Calu3 (cell line): ENCODE results near the gene GSG1. TPM values are rescaled to one million over a fixed set of nuclear protein-coding genes. Genes with fewer than 3 reads are reported as not detected.

Experiments used
- BruUV-seq: library from RNA; stranded (reverse); fragments of 400-500 nt; replicated peaks from 2 replicates; lab custom pipeline; 2021; lab: Mats Ljungman, UMichigan
- CTCF ChIA-PET: fragments of 300-600 bp; sonication (Branson Sonifier 250); formaldehyde crosslinking; loops from one replicate; lab custom pipeline; 2022; ENCODE audit warnings: antibody characterized with exemption; lab: Charles Lee
- DNase-seq: peaks from one replicate; pipeline ENCODE4 v3.0.0; 2022
- H3K27ac Mint-ChIP-seq: one replicate; pipeline ENCODE4 v1.8.0; 2022; ENCODE audit warnings: mixed read lengths; ENCODE audit not compliant: unreplicated experiment
- H3K27me3 Mint-ChIP-seq: one replicate; pipeline ENCODE4 v1.8.0; 2022; ENCODE audit warnings: mixed read lengths; ENCODE audit not compliant: unreplicated experiment
- H3K36me3 Mint-ChIP-seq: one replicate; pipeline ENCODE4 v1.8.0; 2022; ENCODE audit warnings: mild to moderate bottlenecking, moderate library complexity, mixed read lengths; ENCODE audit not compliant: insufficient read depth, unreplicated experiment
- H3K4me1 Mint-ChIP-seq: one replicate; pipeline ENCODE4 v1.8.0; 2022; ENCODE audit warnings: mild to moderate bottlenecking, low read depth, mixed read lengths; ENCODE audit not compliant: unreplicated experiment
- H3K4me3 Mint-ChIP-seq: one replicate; pipeline ENCODE4 v1.8.0; 2022; ENCODE audit warnings: mild to moderate bottlenecking, low read depth, moderate library complexity, mixed read lengths; ENCODE audit not compliant: unreplicated experiment
- H3K9me3 Mint-ChIP-seq: one replicate; pipeline ENCODE4 v1.8.0; 2022; ENCODE audit warnings: low read depth, mixed read lengths; ENCODE audit not compliant: unreplicated experiment
- CTCF ChIP-seq: fragments of 200-600 bp; IDR thresholded peaks from one replicate; pipeline ENCODE4 v1.8.0; 2022; ENCODE audit warnings: antibody characterized with exemption; ENCODE audit not compliant: unreplicated experiment
- intact Hi-C: fragments of 100-400 bp; cut with micrococcal nuclease; formaldehyde crosslinking; loops from one replicate; pipeline ENCODE4 v1.10.0; 2022; ENCODE audit not compliant: unreplicated experiment
- total RNA-seq: library from RNA; stranded (reverse); gene quantifications from 2 replicates; pipeline ENCODE4 v1.2.3, GENCODE V29; 2022

Gene GSG1
- total RNA-seq, 1 experiment from 2014 or later: not detected

GRCh38 chr12:13069380-13069779, 34.1 kb downstream of the GSG1 start:
- H3K4me1 Mint-ChIP-seq: no peaks in the 10 kb centered on the region
- TF ChIP-seq CTCF: no peak
- no peak overlapping the region for H3K4me3 Mint-ChIP-seq
- intact Hi-C loops: no loop called here
- no TSS peak for BruUV-seq
- H3K9me3 Mint-ChIP-seq: no peaks in the 10 kb centered on the region
- H3K36me3 Mint-ChIP-seq: no peaks in the 10 kb centered on the region
- no peaks in the 10 kb centered on the region for H3K27me3 Mint-ChIP-seq
- CTCF ChIA-PET: no interaction called here
- H3K27ac Mint-ChIP-seq: no peak overlapping the region
- DNase-seq: no peak

GRCh38 chr12:13067322-13067721, 36.1 kb downstream of the GSG1 start:
- no peak for TF ChIP-seq CTCF
- H3K27me3 Mint-ChIP-seq: no peaks in the 10 kb centered on the region
- H3K36me3 Mint-ChIP-seq: no peaks in the 10 kb centered on the region
- no peak for DNase-seq
- H3K9me3 Mint-ChIP-seq: no peaks in the 10 kb centered on the region
- no peaks in the 10 kb centered on the region for H3K4me1 Mint-ChIP-seq
- no peak overlapping the region for H3K4me3 Mint-ChIP-seq
- CTCF ChIA-PET: no interaction called here
- BruUV-seq: no TSS peak
- intact Hi-C loops: no loop called here
- no peak overlapping the region for H3K27ac Mint-ChIP-seq

- CTCF ChIA-PET: no interaction called here
- Mint-ChIP-seq H3K27ac (no peak overlapping the region), H3K4me1 (no peaks in the 10 kb centered on the region), H3K4me3 (no peak overlapping the region), H3K27me3 (no peaks in the 10 kb centered on the region), H3K9me3 (no peaks in the 10 kb centered on the region), H3K36me3 (no peaks in the 10 kb centered on the region)
- intact Hi-C loops: no loop called here
- no peak for TF ChIP-seq CTCF
- DNase-seq: no peak
- BruUV-seq: no TSS peak
Measured at GRCh38 chr12:13066459-13066858, 37.0 kb downstream of the GSG1 start.

- Mint-ChIP-seq H3K27ac (no peak overlapping the region), H3K4me3 (no peak overlapping the region), H3K9me3 (no peaks in the 10 kb centered on the region), H3K4me1 (no peaks in the 10 kb centered on the region), H3K36me3 (no peaks in the 10 kb centered on the region), H3K27me3 (no peaks in the 10 kb centered on the region)
- no peak for DNase-seq
- TF ChIP-seq CTCF: no peak
- BruUV-seq: no TSS peak
- CTCF ChIA-PET: no interaction called here
- intact Hi-C loops: no loop called here
Measured at GRCh38 chr12:13066014-13066413, 37.5 kb downstream of the GSG1 start.
